ENCODE measurements around the gene NPL. TPM values are rescaled to one million over a fixed set of nuclear protein-coding genes. Genes with fewer than 3 reads are reported as not detected.

The NPL gene
- total RNA-seq, 2 experiments from 2014 or later = 1.1 to 1.7 TPM

- Mint-ChIP-seq H3K27ac (no peak overlapping the region), H3K9me3 (ENCODE audit: insufficient read depth) (no peaks in the 10 kb centered on the region), H3K27me3 (ENCODE audit: low read depth) (peaks cover 3% of the 10 kb centered on the region), H3K4me1 (ENCODE audit: low read depth) (no peaks in the 10 kb centered on the region), H3K36me3 (ENCODE audit: low read depth) (no peaks in the 10 kb centered on the region), H3K4me3 (no peak overlapping the region)
- ATAC-seq (no peak), DNase-seq (no peak)
- CTCF ChIA-PET = interaction anchor here (0.8 kb wide), 1 partner anchor 203 kb away, joined by 4 read pairs; no protein-coding TSS in a partner anchor
- POLR2A ChIA-PET = interaction anchor here (0.6 to 1.4 kb wide), 2 partner anchors 28 to 375 kb away, joined by 3 to 8 read pairs; no protein-coding TSS in a partner anchor
These were observed 12.6 kb downstream of the NPL start for GRCh38 chr1:182802006-182802803.

- Mint-ChIP-seq H3K27ac (no peak overlapping the region), H3K4me3 (no peak overlapping the region), H3K27me3 (ENCODE audit: low read depth) (no peaks in the 10 kb centered on the region), H3K36me3 (ENCODE audit: low read depth) (no peaks in the 10 kb centered on the region), H3K9me3 (ENCODE audit: insufficient read depth) (no peaks in the 10 kb centered on the region), H3K4me1 (ENCODE audit: low read depth) (no peaks in the 10 kb centered on the region)
- DNase-seq (no peak), ATAC-seq (no peak)
- ChIA-PET POLR2A (no interaction called here), CTCF (interaction anchor here (1.1 kb wide), 1 partner anchor 19 kb away, joined by 3 read pairs; no protein-coding TSS in a partner anchor)
These were observed 14.3 kb downstream of the NPL start for GRCh38 chr1:182803846-182804245.

DNA sequence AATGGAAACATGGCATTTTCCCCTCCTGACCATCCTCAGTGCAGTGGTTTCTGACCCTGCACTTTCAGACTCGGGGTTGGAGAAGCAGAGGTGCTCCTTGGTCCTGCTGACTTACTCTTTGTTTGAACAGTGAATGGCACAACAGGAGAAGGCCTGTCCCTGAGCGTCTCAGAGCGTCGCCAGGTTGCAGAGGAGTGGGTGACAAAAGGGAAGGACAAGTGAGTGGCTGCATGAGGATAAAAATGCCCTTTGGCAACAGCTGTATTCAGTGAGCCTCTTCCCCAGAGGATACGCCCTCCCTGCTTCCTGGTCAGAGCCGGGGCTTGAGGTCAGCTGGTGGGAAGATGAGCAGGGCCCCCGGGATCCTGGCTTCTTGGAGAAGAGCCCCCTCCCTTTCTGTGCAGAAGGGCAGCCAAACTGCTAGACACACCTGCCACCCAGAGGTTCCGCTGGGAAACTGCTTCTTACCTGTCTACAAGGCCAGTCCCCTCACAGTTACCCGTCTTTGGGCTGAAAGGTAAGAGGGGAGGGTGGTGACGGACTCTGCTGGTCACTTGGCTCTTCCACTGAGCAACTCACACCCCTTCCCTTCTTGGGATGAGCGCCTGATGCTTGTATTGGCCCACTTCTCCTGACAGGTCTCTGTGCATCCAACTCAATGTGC, 16.6 kb downstream of the NPL start:
- ChIA-PET POLR2A (no interaction called here), CTCF (no interaction called here)
- DNase-seq = no peak
- no peaks in the 10 kb centered on the region for H3K4me1 Mint-ChIP-seq (ENCODE audit: low read depth)
- no peaks in the 10 kb centered on the region for H3K36me3 Mint-ChIP-seq (ENCODE audit: low read depth)
- ATAC-seq = no peak
- no peak overlapping the region for H3K4me3 Mint-ChIP-seq
- no peak overlapping the region for H3K27ac Mint-ChIP-seq
- no peaks in the 10 kb centered on the region for H3K27me3 Mint-ChIP-seq (ENCODE audit: low read depth)
- no peaks in the 10 kb centered on the region for H3K9me3 Mint-ChIP-seq (ENCODE audit: insufficient read depth)

- Mint-ChIP-seq H3K27ac (no peak overlapping the region), H3K4me3 (no peak overlapping the region), H3K4me1 (ENCODE audit: low read depth) (no peaks in the 10 kb centered on the region), H3K36me3 (ENCODE audit: low read depth) (no peaks in the 10 kb centered on the region), H3K27me3 (ENCODE audit: low read depth) (no peaks in the 10 kb centered on the region), H3K9me3 (ENCODE audit: insufficient read depth) (no peaks in the 10 kb centered on the region)
- ATAC-seq (no peak), DNase-seq (no peak)
- CTCF ChIA-PET = no interaction called here
- POLR2A ChIA-PET = no interaction called here
These were observed 18.3 kb downstream of the NPL start for GRCh38 chr1:182807907-182808306.

DNA sequence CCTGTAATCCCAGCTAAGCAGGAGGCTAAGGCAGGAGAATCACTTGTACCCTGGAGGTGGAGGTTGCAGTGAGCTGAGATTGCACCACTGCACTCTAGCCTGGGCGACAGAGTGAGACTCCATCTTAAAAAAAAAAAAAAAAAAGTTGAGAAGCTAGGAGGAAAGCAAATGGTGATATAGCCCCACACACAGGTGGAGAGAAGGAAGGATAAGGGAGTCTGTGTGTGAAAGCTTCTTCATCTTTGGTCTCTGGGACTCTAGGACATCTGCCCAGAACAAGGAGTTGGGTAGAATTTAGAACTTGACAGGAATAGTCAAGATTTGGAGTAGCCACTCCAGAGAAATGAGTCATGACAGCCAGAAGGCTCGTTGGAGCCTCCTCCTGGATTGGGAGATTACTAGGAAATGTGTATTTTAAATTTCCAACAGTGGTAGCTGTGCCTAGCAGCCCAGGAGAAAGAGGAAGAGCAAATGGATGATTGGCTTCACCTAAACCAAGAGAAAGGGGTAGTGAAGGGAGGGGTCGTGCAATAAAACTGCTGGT, 19.9 kb downstream of the NPL start:
- Mint-ChIP-seq H3K27ac (no peak overlapping the region), H3K36me3 (ENCODE audit: low read depth) (no peaks in the 10 kb centered on the region), H3K9me3 (ENCODE audit: insufficient read depth) (no peaks in the 10 kb centered on the region), H3K4me1 (ENCODE audit: low read depth) (no peaks in the 10 kb centered on the region), H3K4me3 (no peak overlapping the region), H3K27me3 (ENCODE audit: low read depth) (no peaks in the 10 kb centered on the region)
- no peak for ATAC-seq
- DNase-seq = no peak
- POLR2A ChIA-PET = no interaction called here
- CTCF ChIA-PET = interaction anchor here (1.2 kb wide), 1 partner anchor 25 kb away, joined by 4 read pairs; no protein-coding TSS in a partner anchor

GRCh38 chr1:182811975-182812722, 22.6 kb downstream of the NPL start:
- CTCF ChIA-PET = interaction anchor here (1.1 kb wide), 1 partner anchor 216 kb away, joined by 3 read pairs; no protein-coding TSS in a partner anchor
- H3K27me3 Mint-ChIP-seq (ENCODE audit: low read depth) = no peaks in the 10 kb centered on the region
- ATAC-seq = no peak

GRCh38 chr1:182816863-182817262, 27.3 kb downstream of the NPL start:
- no peak overlapping the region for H3K27ac Mint-ChIP-seq
- H3K27me3 Mint-ChIP-seq (ENCODE audit: low read depth) = no peaks in the 10 kb centered on the region
- ATAC-seq (no peak), DNase-seq (no peak)
- peaks cover 2% of the 10 kb centered on the region for H3K36me3 Mint-ChIP-seq (ENCODE audit: low read depth)
- no peaks in the 10 kb centered on the region for H3K9me3 Mint-ChIP-seq (ENCODE audit: insufficient read depth)
- ChIA-PET CTCF (no interaction called here), POLR2A (no interaction called here)
- no peaks in the 10 kb centered on the region for H3K4me1 Mint-ChIP-seq (ENCODE audit: low read depth)
- H3K4me3 Mint-ChIP-seq = no peak overlapping the region

More at GRCh38 chr1:182811975-182812722, 22.6 kb downstream of the NPL start:
- H3K9me3 Mint-ChIP-seq (ENCODE audit: insufficient read depth) = no peaks in the 10 kb centered on the region
- peaks cover 2% of the 10 kb centered on the region for H3K36me3 Mint-ChIP-seq (ENCODE audit: low read depth)
- DNase-seq = no peak
- no peak overlapping the region for H3K4me3 Mint-ChIP-seq
- no peak overlapping the region for H3K27ac Mint-ChIP-seq
- no peaks in the 10 kb centered on the region for H3K4me1 Mint-ChIP-seq (ENCODE audit: low read depth)
- POLR2A ChIA-PET = no interaction called here

- H3K27ac Mint-ChIP-seq = no peak overlapping the region
These were observed 28.2 kb downstream of the NPL start for GRCh38 chr1:182817802-182818201.

GRCh38 chr1:182823220-182823619, 33.6 kb downstream of the NPL start:
- no peak for DNase-seq
- no peaks in the 10 kb centered on the region for H3K36me3 Mint-ChIP-seq (ENCODE audit: low read depth)
- POLR2A ChIA-PET = interaction anchor here (0.6 to 1.2 kb wide), 2 partner anchors 17 to 61 kb away, joined by 4 to 5 read pairs; no protein-coding TSS in a partner anchor
- H3K4me3 Mint-ChIP-seq = no peak overlapping the region
- H3K4me1 Mint-ChIP-seq (ENCODE audit: low read depth) = no peaks in the 10 kb centered on the region
- peaks cover 3% of the 10 kb centered on the region for H3K27me3 Mint-ChIP-seq (ENCODE audit: low read depth)
- CTCF ChIA-PET = interaction anchor here (1.3 kb wide), 1 partner anchor 38 kb away, joined by 3 read pairs; no protein-coding TSS in a partner anchor
- H3K27ac Mint-ChIP-seq = no peak overlapping the region
- ATAC-seq = no peak
- H3K9me3 Mint-ChIP-seq (ENCODE audit: insufficient read depth) = no peaks in the 10 kb centered on the region

More at GRCh38 chr1:182817802-182818201, 28.2 kb downstream of the NPL start:
- Mint-ChIP-seq H3K27me3 (ENCODE audit: low read depth) (no peaks in the 10 kb centered on the region), H3K36me3 (ENCODE audit: low read depth) (peaks cover 2% of the 10 kb centered on the region), H3K9me3 (ENCODE audit: insufficient read depth) (no peaks in the 10 kb centered on the region), H3K4me3 (no peak overlapping the region), H3K4me1 (ENCODE audit: low read depth) (no peaks in the 10 kb centered on the region)
- DNase-seq = no peak
- ChIA-PET POLR2A (interaction anchor here (0.8 kb wide), 1 partner anchor 232 kb away, joined by 3 read pairs; no protein-coding TSS in a partner anchor), CTCF (no interaction called here)
- no peak for ATAC-seq

DNA sequence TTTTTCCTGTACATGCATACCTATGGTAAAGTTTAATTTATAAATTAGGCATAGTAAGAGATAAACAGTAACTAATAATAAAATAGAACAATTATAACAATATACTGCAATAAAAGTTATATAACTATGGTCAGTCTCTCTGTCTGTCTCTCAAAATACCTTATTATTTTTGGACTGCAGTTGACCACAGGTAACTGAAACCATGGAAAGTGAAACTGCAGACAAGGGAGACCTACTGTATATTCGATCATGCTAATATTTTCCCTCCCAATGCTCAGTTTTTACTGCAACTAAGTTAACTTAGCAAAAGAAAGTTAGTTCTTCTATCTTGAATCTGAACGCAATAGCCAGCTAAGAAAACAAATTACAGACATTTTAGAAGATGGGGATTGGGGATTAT, 37.3 kb downstream of the NPL start:
- ATAC-seq = no peak
- no peak for DNase-seq
- CTCF ChIA-PET = no interaction called here
- Mint-ChIP-seq H3K4me1 (ENCODE audit: low read depth) (peaks cover 8% of the 10 kb centered on the region), H3K4me3 (no peak overlapping the region), H3K36me3 (ENCODE audit: low read depth) (no peaks in the 10 kb centered on the region), H3K27me3 (ENCODE audit: low read depth) (peaks cover 7% of the 10 kb centered on the region), H3K9me3 (ENCODE audit: insufficient read depth) (no peaks in the 10 kb centered on the region), H3K27ac (no peak overlapping the region)
- POLR2A ChIA-PET = no interaction called here

- Mint-ChIP-seq H3K36me3 (ENCODE audit: low read depth) (no peaks in the 10 kb centered on the region), H3K27me3 (ENCODE audit: low read depth) (peaks cover 7% of the 10 kb centered on the region), H3K4me1 (ENCODE audit: low read depth) (peaks cover 8% of the 10 kb centered on the region), H3K27ac (no peak overlapping the region), H3K9me3 (ENCODE audit: insufficient read depth) (no peaks in the 10 kb centered on the region), H3K4me3 (no peak overlapping the region)
- no peak for DNase-seq
- ChIA-PET POLR2A (interaction anchor here (1.3 kb wide), 1 partner anchor 28 kb away, joined by 3 read pairs; no protein-coding TSS in a partner anchor), CTCF (interaction anchor here (0.6 to 2.8 kb wide), 2 partner anchors 11 to 24 kb away, joined by 3 to 7 read pairs; no protein-coding TSS in a partner anchor)
- ATAC-seq = no peak
These were observed 39.8 kb downstream of the NPL start for GRCh38 chr1:182829285-182829932.

All from activated CD8-positive, alpha-beta T cell treated with anti-CD3 and anti-CD28 coated beads, Interleukin-2, amount 10 ng/mL, durations not matched to agents 7 days and 5 days (primary cell).